ENCODE results near the gene EFCAB14. TPM values are rescaled to one million over a fixed set of nuclear protein-coding genes. Genes with fewer than 3 reads are reported as not detected.
"Not testable (repeated sequence)": the region's sequence is repeated elsewhere in the genome, so short reads cannot be mapped to it uniquely, and the experiment has no call there.

EFCAB14 gene
- total and polyA plus RNA-seq, 11 donors, result 10.7 to 91.9 (median 62.3) TPM

- no peak overlapping the region for H3K4me3 ChIP-seq
- H3K27me3 ChIP-seq, result no peaks in the 10 kb centered on the region
- H3K36me3 ChIP-seq, result peaks cover 0 to 94% (median 84%) of the 10 kb centered on the region in 9 donors
- no peak for DNase-seq
- H3K9me3 ChIP-seq, result peaks cover 0 to 22% (median 10%) of the 10 kb centered on the region in 12 donors
- peak overlapping the region in 7 of 12 donors; percentile 16 to 77 (median 27) for H3K27ac ChIP-seq
- peaks cover 0 to 14% (median 3%) of the 10 kb centered on the region in 12 donors for H3K4me1 ChIP-seq
- ATAC-seq, result no peak
- TF ChIP-seq, protein P1, sequence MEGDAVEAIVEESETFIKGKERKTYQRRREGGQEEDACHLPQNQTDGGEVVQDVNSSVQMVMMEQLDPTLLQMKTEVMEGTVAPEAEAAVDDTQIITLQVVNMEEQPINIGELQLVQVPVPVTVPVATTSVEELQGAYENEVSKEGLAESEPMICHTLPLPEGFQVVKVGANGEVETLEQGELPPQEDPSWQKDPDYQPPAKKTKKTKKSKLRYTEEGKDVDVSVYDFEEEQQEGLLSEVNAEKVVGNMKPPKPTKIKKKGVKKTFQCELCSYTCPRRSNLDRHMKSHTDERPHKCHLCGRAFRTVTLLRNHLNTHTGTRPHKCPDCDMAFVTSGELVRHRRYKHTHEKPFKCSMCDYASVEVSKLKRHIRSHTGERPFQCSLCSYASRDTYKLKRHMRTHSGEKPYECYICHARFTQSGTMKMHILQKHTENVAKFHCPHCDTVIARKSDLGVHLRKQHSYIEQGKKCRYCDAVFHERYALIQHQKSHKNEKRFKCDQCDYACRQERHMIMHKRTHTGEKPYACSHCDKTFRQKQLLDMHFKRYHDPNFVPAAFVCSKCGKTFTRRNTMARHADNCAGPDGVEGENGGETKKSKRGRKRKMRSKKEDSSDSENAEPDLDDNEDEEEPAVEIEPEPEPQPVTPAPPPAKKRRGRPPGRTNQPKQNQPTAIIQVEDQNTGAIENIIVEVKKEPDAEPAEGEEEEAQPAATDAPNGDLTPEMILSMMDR (IDR thresholded peaks at IDR 0.05), result no peak
- TF ChIP-seq POLR2A (IDR thresholded peaks at IDR 0.05), result no peak
- intact Hi-C loops (cut with DNase I), result no loop called here
- 93 to 97% (median 93%) methylated on average over 1 of the region's 1 CpG for WGBS, 4 donors
Observed at GRCh38 chr1:46654012-46654411, 64.9 kb downstream of the EFCAB14 start.

GRCh38 chr1:46653405-46653958, 65.4 kb downstream of the EFCAB14 start:
- H3K4me3 ChIP-seq, result no peak overlapping the region
- H3K36me3 ChIP-seq, result peaks cover 0 to 94% (median 80%) of the 10 kb centered on the region in 9 donors
- peaks cover 0 to 14% (median 3%) of the 10 kb centered on the region in 12 donors for H3K4me1 ChIP-seq
- H3K9me3 ChIP-seq, result peaks cover 0 to 22% (median 10%) of the 10 kb centered on the region in 12 donors
- H3K27me3 ChIP-seq, result no peaks in the 10 kb centered on the region
- ATAC-seq, result no peak
- TF ChIP-seq POLR2A (IDR thresholded peaks at IDR 0.05), result no peak
- TF ChIP-seq, protein P1 (IDR thresholded peaks at IDR 0.05), result no peak
- intact Hi-C loops (cut with DNase I), result no loop called here
- no peak for DNase-seq
- peak overlapping the region in 6 of 12 donors; percentile 16 to 77 (median 26) for H3K27ac ChIP-seq
- WGBS, 4 donors, result 70 to 77% (median 75%) methylated on average over 2 of the region's 2 CpGs

- Histone ChIP-seq H3K9me3 (peaks cover 0 to 22% (median 10%) of the 10 kb centered on the region in 12 donors), H3K36me3 (peaks cover 0 to 93% (median 77%) of the 10 kb centered on the region in 9 donors), H3K4me3 (no peak overlapping the region), H3K27ac (peak overlapping the region in 1 of 12 donors; percentile 77), H3K4me1 (peaks cover 0 to 12% (median 3%) of the 10 kb centered on the region in 12 donors), H3K27me3 (no peaks in the 10 kb centered on the region)
- 64 to 79% (median 74%) methylated on average over 6 of the region's 6 CpGs for WGBS, 4 donors
- ATAC-seq, result no peak
- intact Hi-C loops (cut with DNase I), result no loop called here
- DNase-seq, result no peak
- TF ChIP-seq, protein P1 (IDR thresholded peaks at IDR 0.05), result no peak
- TF ChIP-seq POLR2A (IDR thresholded peaks at IDR 0.05), result no peak
Observed at GRCh38 chr1:46652321-46653100, 66.4 kb downstream of the EFCAB14 start.

GRCh38 chr1:46651152-46651551, 67.8 kb downstream of the EFCAB14 start:
- DNase-seq; ATAC-seq; H3K4me1 ChIP-seq; H3K4me3 ChIP-seq; intact Hi-C loops (cut with DNase I); H3K27me3 ChIP-seq; H3K27ac ChIP-seq: not testable (repeated sequence)
- Histone ChIP-seq H3K36me3 (peaks cover 0 to 93% (median 67%) of the 10 kb centered on the region in 9 donors), H3K9me3 (peaks cover 0 to 25% (median 10%) of the 10 kb centered on the region in 12 donors)
- 88 to 100% (median 96%) methylated on average over 2 to 3 of the region's 3 CpGs for WGBS, 4 donors
